ENCODE data around the gene TRABD2B.

TRABD2B gene

GRCh38 chr1:47711184-47711847 lies 285.9 kb downstream of the TRABD2B start:
- DNase-seq = no peak
- intact Hi-C loops (cut with DNase I) = loop anchor here (5.0 kb wide), 1 partner anchor 274 kb away; the partner anchor contains the start of gene FOXD2

Data from head of caudate nucleus (tissue), 42 donors.